Measurements from ENCODE around the gene ERC2.

- TF ChIP-seq, protein P1, sequence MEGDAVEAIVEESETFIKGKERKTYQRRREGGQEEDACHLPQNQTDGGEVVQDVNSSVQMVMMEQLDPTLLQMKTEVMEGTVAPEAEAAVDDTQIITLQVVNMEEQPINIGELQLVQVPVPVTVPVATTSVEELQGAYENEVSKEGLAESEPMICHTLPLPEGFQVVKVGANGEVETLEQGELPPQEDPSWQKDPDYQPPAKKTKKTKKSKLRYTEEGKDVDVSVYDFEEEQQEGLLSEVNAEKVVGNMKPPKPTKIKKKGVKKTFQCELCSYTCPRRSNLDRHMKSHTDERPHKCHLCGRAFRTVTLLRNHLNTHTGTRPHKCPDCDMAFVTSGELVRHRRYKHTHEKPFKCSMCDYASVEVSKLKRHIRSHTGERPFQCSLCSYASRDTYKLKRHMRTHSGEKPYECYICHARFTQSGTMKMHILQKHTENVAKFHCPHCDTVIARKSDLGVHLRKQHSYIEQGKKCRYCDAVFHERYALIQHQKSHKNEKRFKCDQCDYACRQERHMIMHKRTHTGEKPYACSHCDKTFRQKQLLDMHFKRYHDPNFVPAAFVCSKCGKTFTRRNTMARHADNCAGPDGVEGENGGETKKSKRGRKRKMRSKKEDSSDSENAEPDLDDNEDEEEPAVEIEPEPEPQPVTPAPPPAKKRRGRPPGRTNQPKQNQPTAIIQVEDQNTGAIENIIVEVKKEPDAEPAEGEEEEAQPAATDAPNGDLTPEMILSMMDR (conservative IDR thresholded peaks at IDR 0.05; ENCODE audit: low read length): no peak
- no peak for TF ChIP-seq EZH2phosphoT487 (IDR thresholded peaks at IDR 0.05; ENCODE audit: borderline replicate concordance, low read depth, low read length)
Measured at GRCh38 chr3:55923207-55923606, 545.1 kb downstream of the ERC2 start.

Measured in OCI-LY7 (cell line).